GM12878 (cell line): ENCODE measurements around the gene VWA7. TPM values are rescaled to one million over a fixed set of nuclear protein-coding genes. Genes with fewer than 3 reads are reported as not detected.
A peak's percentile ranks its signal among the peaks of the same experiment; 100 is the strongest.

Source experiments
- DPF2 ChIP-seq: fragments of 450-650 bp; IDR thresholded peaks from 2 replicates; pipeline ENCODE4 v1.6.1; 2017; ENCODE audit warnings: mild to moderate bottlenecking
- HDAC2 ChIP-seq: fragments of 200-600 bp; sonication (generic); IDR thresholded peaks from 2 replicates; pipeline ENCODE4 v1.6.1; 2017
- NBN ChIP-seq: fragments of 450-650 bp; IDR thresholded peaks from 2 replicates; pipeline ENCODE4 v1.6.1; 2016
- PAX8 ChIP-seq: fragments of 450-650 bp; IDR thresholded peaks from 2 replicates; pipeline ENCODE4 v1.6.1; 2017; ENCODE audit warnings: mild to moderate bottlenecking, moderate library complexity
- PML ChIP-seq: IDR thresholded peaks from 2 replicates; pipeline ENCODE4 v1.6.1; 2012; ENCODE audit warnings: low read length, inconsistent platforms
- POLR2AphosphoS2 ChIP-seq: IDR thresholded peaks from 2 replicates; pipeline ENCODE4 v1.6.1; 2011; ENCODE audit warnings: low read depth, mild to moderate bottlenecking, low read length, improper control_type of control experiment, moderate library complexity
- RUNX3 ChIP-seq: IDR thresholded peaks from 2 replicates; pipeline ENCODE4 v1.6.1; 2012; ENCODE audit warnings: low read length, inconsistent platforms
- polyA plus RNA-seq, 11 experiments: library from polyadenylated mRNA; depleted of rRNA in 4 of 11; unstranded in 6 of 11; stranded (reverse) in 5 of 11; fragments of >200 nt; fragmentation: Nextera tagmentation in 4 of 11; fragmentation: Illumina TruSeq in 1 of 11; extraction: Ambion mirVana in 4 of 11; extraction: Trizol in 1 of 11; gene quantifications; 1 replicate in 1 of 11; 2 replicates in 10 of 11; pipeline versions ENCODE4 v1.2.1 to v1.2.3, GENCODE V29; 2011 to 2016; ENCODE audit warnings: inconsistent platforms in 2 of 11, missing spikeins in 2 of 11, low read depth in 1 of 11
- total RNA-seq, 4 experiments: library from RNA; depleted of rRNA in 3 of 4; stranded (reverse); fragments of >200 nt in 3 of 4; fragmentation: Illumina TruSeq in 1 of 4; extraction: Trizol in 1 of 4; gene quantifications; 2 replicates each; pipeline versions ENCODE4 v1.2.1 to v1.2.3, GENCODE V29; 2013 to 2021
- TF ChIP-seq, protein P1 (sequence below): fragments of 450-650 bp; IDR thresholded peaks from 2 replicates; pipeline ENCODE4 v1.6.1; 2017; ENCODE audit warnings: mild to moderate bottlenecking, low read depth, inconsistent platforms; ENCODE audit not compliant: poor library complexity, severe bottlenecking
- TF ChIP-seq, protein P2 (sequence below): fragments of 450-650 bp; conservative IDR thresholded peaks from 2 replicates; pipeline ENCODE4 v1.6.1; 2017; ENCODE audit warnings: mild to moderate bottlenecking, moderate library complexity
- TF ChIP-seq, protein P3 (sequence below): fragments of 450-650 bp; IDR thresholded peaks from 2 replicates; pipeline ENCODE4 v1.6.1; 2017; ENCODE audit warnings: low read depth, mild to moderate bottlenecking, moderate library complexity

VWA7 gene
- total and polyA plus RNA-seq, 10 of the 15 experiments (the other 5 are each of a cell fraction or from before 2014, with no cell fraction given) = 0.11 to 3.1 (median 1.2) TPM; not detected in 1

DNA sequence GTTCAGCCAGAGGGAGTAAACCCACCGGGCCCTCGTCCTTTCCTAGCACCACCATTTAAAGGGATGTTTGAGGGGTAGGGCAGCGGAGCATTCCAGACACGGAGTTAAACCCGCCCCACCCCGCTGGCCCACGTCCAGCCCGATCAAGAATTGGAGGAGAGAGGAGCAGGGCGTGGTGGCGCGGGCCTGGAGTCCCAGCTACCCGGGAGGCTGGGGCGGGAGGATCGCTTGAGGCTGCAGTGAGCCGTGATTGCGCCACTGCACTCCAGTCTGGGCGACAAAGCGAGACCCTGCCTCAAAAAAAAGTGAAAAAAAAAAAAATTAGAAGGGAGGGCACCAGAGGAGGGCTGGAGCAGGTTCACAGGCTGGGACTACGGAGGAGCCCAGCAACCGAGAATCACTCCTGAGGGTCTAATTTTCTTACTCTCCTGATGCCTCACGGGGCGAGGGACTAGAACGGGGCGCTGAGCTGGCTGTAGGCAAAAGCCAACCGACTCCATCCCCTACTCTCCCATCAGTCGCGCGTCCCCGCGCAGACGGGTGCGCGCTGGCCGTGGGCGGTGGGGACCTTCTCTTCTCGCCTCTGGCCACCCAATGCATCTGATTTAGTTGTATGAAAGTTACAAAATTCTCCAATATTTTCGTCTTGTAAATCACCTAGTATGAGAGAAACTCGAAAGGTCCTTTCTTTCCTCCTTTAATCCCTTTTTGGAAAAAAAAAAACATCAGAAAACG is 44.3 kb upstream of the VWA7 start (continued):
- TF ChIP-seq POLR2AphosphoS2 (0 out of 2 replicates have a peak, but pooled peaks have one; percentile 75), NBN (peak; percentile 47; the same call in 1 of the 2 replicates), HDAC2 (no peak), PML (peak; percentile 25; the same call in 1 of the 2 replicates), RUNX3 (no peak), DPF2 (no peak), PAX8 (no peak)
- TF ChIP-seq, protein P1, sequence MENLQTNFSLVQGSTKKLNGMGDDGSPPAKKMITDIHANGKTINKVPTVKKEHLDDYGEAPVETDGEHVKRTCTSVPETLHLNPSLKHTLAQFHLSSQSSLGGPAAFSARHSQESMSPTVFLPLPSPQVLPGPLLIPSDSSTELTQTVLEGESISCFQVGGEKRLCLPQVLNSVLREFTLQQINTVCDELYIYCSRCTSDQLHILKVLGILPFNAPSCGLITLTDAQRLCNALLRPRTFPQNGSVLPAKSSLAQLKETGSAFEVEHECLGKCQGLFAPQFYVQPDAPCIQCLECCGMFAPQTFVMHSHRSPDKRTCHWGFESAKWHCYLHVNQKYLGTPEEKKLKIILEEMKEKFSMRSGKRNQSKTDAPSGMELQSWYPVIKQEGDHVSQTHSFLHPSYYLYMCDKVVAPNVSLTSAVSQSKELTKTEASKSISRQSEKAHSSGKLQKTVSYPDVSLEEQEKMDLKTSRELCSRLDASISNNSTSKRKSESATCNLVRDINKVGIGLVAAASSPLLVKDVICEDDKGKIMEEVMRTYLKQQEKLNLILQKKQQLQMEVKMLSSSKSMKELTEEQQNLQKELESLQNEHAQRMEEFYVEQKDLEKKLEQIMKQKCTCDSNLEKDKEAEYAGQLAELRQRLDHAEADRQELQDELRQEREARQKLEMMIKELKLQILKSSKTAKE = peak; percentile 3
- TF ChIP-seq, protein P2, sequence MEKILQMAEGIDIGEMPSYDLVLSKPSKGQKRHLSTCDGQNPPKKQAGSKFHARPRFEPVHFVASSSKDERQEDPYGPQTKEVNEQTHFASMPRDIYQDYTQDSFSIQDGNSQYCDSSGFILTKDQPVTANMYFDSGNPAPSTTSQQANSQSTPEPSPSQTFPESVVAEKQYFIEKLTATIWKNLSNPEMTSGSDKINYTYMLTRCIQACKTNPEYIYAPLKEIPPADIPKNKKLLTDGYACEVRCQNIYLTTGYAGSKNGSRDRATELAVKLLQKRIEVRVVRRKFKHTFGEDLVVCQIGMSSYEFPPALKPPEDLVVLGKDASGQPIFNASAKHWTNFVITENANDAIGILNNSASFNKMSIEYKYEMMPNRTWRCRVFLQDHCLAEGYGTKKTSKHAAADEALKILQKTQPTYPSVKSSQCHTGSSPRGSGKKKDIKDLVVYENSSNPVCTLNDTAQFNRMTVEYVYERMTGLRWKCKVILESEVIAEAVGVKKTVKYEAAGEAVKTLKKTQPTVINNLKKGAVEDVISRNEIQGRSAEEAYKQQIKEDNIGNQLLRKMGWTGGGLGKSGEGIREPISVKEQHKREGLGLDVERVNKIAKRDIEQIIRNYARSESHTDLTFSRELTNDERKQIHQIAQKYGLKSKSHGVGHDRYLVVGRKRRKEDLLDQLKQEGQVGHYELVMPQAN = no peak
- TF ChIP-seq, protein P3, sequence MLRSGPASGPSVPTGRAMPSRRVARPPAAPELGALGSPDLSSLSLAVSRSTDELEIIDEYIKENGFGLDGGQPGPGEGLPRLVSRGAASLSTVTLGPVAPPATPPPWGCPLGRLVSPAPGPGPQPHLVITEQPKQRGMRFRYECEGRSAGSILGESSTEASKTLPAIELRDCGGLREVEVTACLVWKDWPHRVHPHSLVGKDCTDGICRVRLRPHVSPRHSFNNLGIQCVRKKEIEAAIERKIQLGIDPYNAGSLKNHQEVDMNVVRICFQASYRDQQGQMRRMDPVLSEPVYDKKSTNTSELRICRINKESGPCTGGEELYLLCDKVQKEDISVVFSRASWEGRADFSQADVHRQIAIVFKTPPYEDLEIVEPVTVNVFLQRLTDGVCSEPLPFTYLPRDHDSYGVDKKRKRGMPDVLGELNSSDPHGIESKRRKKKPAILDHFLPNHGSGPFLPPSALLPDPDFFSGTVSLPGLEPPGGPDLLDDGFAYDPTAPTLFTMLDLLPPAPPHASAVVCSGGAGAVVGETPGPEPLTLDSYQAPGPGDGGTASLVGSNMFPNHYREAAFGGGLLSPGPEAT = 0 out of 2 replicates have a peak, but pooled peaks have one; percentile 8
